HepG2 (cell line): ENCODE results near the gene SNX21. TPM values are rescaled to one million over a fixed set of nuclear protein-coding genes. Genes with fewer than 3 reads are reported as not detected.

ENCODE experiments used
- CEBPB ChIP-seq: IDR thresholded peaks from 2 replicates; pipeline ENCODE4 v1.6.1; 2011; ENCODE audit warnings: low read depth, low read length, improper control_type of control experiment, borderline replicate concordance
- FOXA3 ChIP-seq: IDR thresholded peaks from 2 replicates; pipeline ENCODE4 v1.6.1; 2016; ENCODE audit warnings: missing genetic modification reagents, missing compliant biosample characterization
- GPBP1L1 ChIP-seq: sonication (generic); formaldehyde crosslinking; IDR thresholded peaks from 2 replicates; pipeline ENCODE4 v1.5.0; 2020; ENCODE audit warnings: mild to moderate bottlenecking, missing genetic modification reagents
- HOXD1 ChIP-seq: sonication (generic); formaldehyde crosslinking; IDR thresholded peaks from 2 replicates; pipeline ENCODE4 v1.5.0; 2020; ENCODE audit warnings: missing genetic modification reagents
- KAT7 ChIP-seq: IDR thresholded peaks from 2 replicates; pipeline ENCODE4 v1.6.1; 2018; ENCODE audit warnings: borderline replicate concordance, missing compliant biosample characterization
- KDM1A ChIP-seq: IDR thresholded peaks from 2 replicates; pipeline ENCODE4 v1.6.1; 2016; ENCODE audit warnings: missing compliant biosample characterization
- MED8 ChIP-seq: sonication (generic); formaldehyde crosslinking; IDR thresholded peaks from 2 replicates; pipeline ENCODE4 v1.8.1; 2023; ENCODE audit warnings: mild to moderate bottlenecking, missing genetic modification reagents; ENCODE audit not compliant: insufficient replicate concordance
- NFYB ChIP-seq: sonication (generic); formaldehyde crosslinking; IDR thresholded peaks from 2 replicates; pipeline ENCODE4 v1.4.0; 2020; ENCODE audit warnings: missing genetic modification reagents
- PAXIP1 ChIP-seq: sonication (generic); formaldehyde crosslinking; conservative IDR thresholded peaks from 2 replicates; pipeline ENCODE4 v1.4.0; 2020; ENCODE audit warnings: mild to moderate bottlenecking, missing genetic modification reagents, moderate library complexity
- SAP130 ChIP-seq: IDR thresholded peaks from 2 replicates; pipeline ENCODE4 v1.6.1; 2016; ENCODE audit warnings: low read depth
- TBX2 ChIP-seq: sonication (generic); formaldehyde crosslinking; IDR thresholded peaks from 2 replicates; pipeline ENCODE4 v1.5.0; 2020; ENCODE audit warnings: missing genetic modification reagents, mild to moderate bottlenecking, borderline replicate concordance
- THAP11 ChIP-seq: IDR thresholded peaks from 2 replicates; pipeline ENCODE4 v1.6.1; 2016; ENCODE audit warnings: missing biosample characterization, missing genetic modification reagents
- ZBTB26 ChIP-seq: IDR thresholded peaks from 2 replicates; pipeline ENCODE4 v1.6.1; 2016; ENCODE audit warnings: missing compliant biosample characterization, missing genetic modification reagents, borderline replicate concordance
- ZBTB37 ChIP-seq: sonication (generic); formaldehyde crosslinking; IDR thresholded peaks from 2 replicates; pipeline ENCODE4 v1.4.0; 2020; ENCODE audit warnings: mild to moderate bottlenecking, missing genetic modification reagents
- ZBTB39 ChIP-seq: sonication (generic); formaldehyde crosslinking; IDR thresholded peaks from 2 replicates; pipeline ENCODE4 v1.5.0; 2020; ENCODE audit warnings: missing genetic modification reagents
- ZNF274 ChIP-seq: sonication (generic); formaldehyde crosslinking; IDR thresholded peaks from 2 replicates; pipeline ENCODE4 v1.5.1; 2020; ENCODE audit warnings: mild to moderate bottlenecking, missing genetic modification reagents
- ZNF280B ChIP-seq: sonication (generic); formaldehyde crosslinking; IDR thresholded peaks from 2 replicates; pipeline ENCODE4 v1.5.0; 2020; ENCODE audit warnings: missing genetic modification reagents, mild to moderate bottlenecking, borderline replicate concordance
- ZNF607 ChIP-seq: sonication (generic); formaldehyde crosslinking; IDR thresholded peaks from 2 replicates; pipeline ENCODE4 v1.5.1; 2020; ENCODE audit warnings: missing genetic modification reagents, mild to moderate bottlenecking, borderline replicate concordance
- polyA plus RNA-seq, 8 experiments: library from polyadenylated mRNA; depleted of rRNA in 3 of 8; stranded (reverse) in 7 of 8; unstranded in 1 of 8; fragments of >200 nt; fragmentation: Illumina TruSeq in 4 of 8; extraction: Trizol in 4 of 8; gene quantifications; 2 replicates each; pipeline versions ENCODE4 v1.2.1 to v1.2.3, GENCODE V29; 2011 to 2016; ENCODE audit warnings: low read depth in 4 of 8, missing spikeins in 1 of 8, mixed read lengths in 1 of 8; ENCODE audit not compliant: insufficient read depth in 1 of 8
- total RNA-seq, 5 experiments: library from RNA; depleted of rRNA; stranded (reverse); fragments of >200 nt; fragmentation: Illumina TruSeq; extraction: Trizol; gene quantifications; 2 replicates each; pipeline ENCODE4 v1.2.3, GENCODE V29; 2016; ENCODE audit warnings: low read depth in 1 of 5

SNX21 gene
- total and polyA plus RNA-seq, 2 of the 13 experiments (the other 11 are each of a cell fraction or from before 2014, with no cell fraction given) = 7.7 to 12.8 TPM

GRCh38 chr20:45827030-45827652, 6.5 kb upstream of the SNX21 start, which contains the start of gene TNNC2 (continued):
- TF ChIP-seq SAP130 (0 out of 2 replicates have a peak, but pooled peaks have one; percentile 6), ZNF274 (CRISPR knock-in tag) (0 out of 2 replicates have a peak, but pooled peaks have one; percentile 30), THAP11 (CRISPR knock-in tag) (0 out of 2 replicates have a peak, but pooled peaks have one; percentile 2), ZBTB26 (CRISPR knock-in tag) (0 out of 2 replicates have a peak, but pooled peaks have one; percentile 13), HOXD1 (CRISPR knock-in tag) (no peak), MED8 (peak; percentile 22), ZBTB39 (CRISPR knock-in tag) (no peak), ZNF280B (CRISPR knock-in tag) (0 out of 2 replicates have a peak, but pooled peaks have one; percentile 10), TBX2 (CRISPR knock-in tag) (peak; percentile 34; the same call in 1 of the 2 replicates), GPBP1L1 (CRISPR knock-in tag) (no peak), KAT7 (CRISPR knock-in tag) (no peak), NFYB (CRISPR knock-in tag) (peak; percentile 12; the same call in 1 of the 2 replicates), ZNF607 (peak; percentile 60; the same call in 1 of the 2 replicates), PAXIP1 (peak; percentile 48), ZBTB37 (CRISPR knock-in tag) (no peak), FOXA3 (CRISPR knock-in tag) (no peak), CEBPB (no peak), KDM1A (CRISPR knock-in tag) (no peak)
